ENCODE results near the gene FAM184B. TPM values are rescaled to one million over a fixed set of nuclear protein-coding genes. Genes with fewer than 3 reads are reported as not detected.

The FAM184B gene
- polyA plus RNA-seq, 3 donors = not detected

- no peak overlapping the region for H3K4me3 ChIP-seq (replicated peaks in 1 of 3; ENCODE audit: low read depth in 2 of 3, low read length in 3 of 3)
- Mint-ChIP-seq H3K36me3 (no peaks in the 10 kb centered on the region), H3K27ac (no peak overlapping the region), H3K4me1 (peaks cover 20% of the 10 kb centered on the region), H3K27me3 (ENCODE audit: low read depth in 3 of 3) (peaks cover 0 to 7% (median 2%) of the 10 kb centered on the region in 3 donors), H3K9me3 (peaks cover 2 to 14% (median 4%) of the 10 kb centered on the region in 7 donors), H3K4me3 (no peak overlapping the region)
- no peaks in the 10 kb centered on the region for H4K20me1 ChIP-seq (ENCODE audit: insufficient read depth, low read length)
- peaks cover 9 to 18% of the 10 kb centered on the region in 2 donors for H3K4me1 ChIP-seq (ENCODE audit: control insufficient read depth in 1 of 2, insufficient read depth in 2 of 2, low read length in 2 of 2)
- H3K9ac ChIP-seq (ENCODE audit: insufficient read depth, low read length, poor library complexity, severe bottlenecking) = no peak overlapping the region
- H3K36me3 ChIP-seq (replicated peaks in 1 of 2; ENCODE audit: control insufficient read depth in 1 of 2, insufficient read depth in 2 of 2, low read length in 2 of 2) = no peaks in the 10 kb centered on the region
- H3K4me2 ChIP-seq (replicated peaks; ENCODE audit: extremely low read depth, low read length, poor library complexity, severe bottlenecking) = no peak overlapping the region
- DNase-seq = no peak
- no peak for TF ChIP-seq CTCF (IDR thresholded peaks at IDR 0.05)
- H3K27me3 ChIP-seq (ENCODE audit: control insufficient read depth in 2 of 2, insufficient read depth in 2 of 2, low read length in 2 of 2) = no peaks in the 10 kb centered on the region
- H3K27ac ChIP-seq (ENCODE audit: low read depth in 1 of 2, low read length in 2 of 2) = no peak overlapping the region
- intact Hi-C loops (cut with micrococcal nuclease) = no loop called here
- no peaks in the 10 kb centered on the region for H3K79me2 ChIP-seq (ENCODE audit: insufficient read depth, low read length)
- 91% methylated on average over 3 of the region's 3 CpGs for WGBS (ENCODE audit: insufficient coverage)
- H3K9me3 ChIP-seq (replicated peaks in 1 of 2; ENCODE audit: control insufficient read depth in 1 of 2, insufficient read depth in 1 of 2, low read length in 2 of 2) = no peaks in the 10 kb centered on the region
- no peak overlapping the region for H2AFZ ChIP-seq (ENCODE audit: insufficient read depth, low read depth, low read length, poor library complexity, severe bottlenecking)
Measured at GRCh38 chr4:17667653-17668201, 113.7 kb downstream of the FAM184B start.

- H3K27me3 Mint-ChIP-seq (ENCODE audit: low read depth in 3 of 3) = peaks cover 0 to 7% (median 2%) of the 10 kb centered on the region in 3 donors
- no peak overlapping the region for H3K4me2 ChIP-seq (replicated peaks; ENCODE audit: extremely low read depth, low read length, poor library complexity, severe bottlenecking)
- H3K27ac ChIP-seq (ENCODE audit: low read depth in 1 of 2, low read length in 2 of 2) = no peak overlapping the region
- no peaks in the 10 kb centered on the region for H3K36me3 Mint-ChIP-seq
- TF ChIP-seq CTCF (IDR thresholded peaks at IDR 0.05) = no peak
- H3K4me3 Mint-ChIP-seq = no peak overlapping the region
- intact Hi-C loops (cut with micrococcal nuclease) = no loop called here
- H3K27me3 ChIP-seq (ENCODE audit: control insufficient read depth in 2 of 2, insufficient read depth in 2 of 2, low read length in 2 of 2) = no peaks in the 10 kb centered on the region
- 88% methylated on average over 2 of the region's 3 CpGs for WGBS (ENCODE audit: insufficient coverage)
- H3K9me3 ChIP-seq (replicated peaks in 1 of 2; ENCODE audit: control insufficient read depth in 1 of 2, insufficient read depth in 1 of 2, low read length in 2 of 2) = no peaks in the 10 kb centered on the region
- H3K9me3 Mint-ChIP-seq = peaks cover under 1 to 13% (median 3%) of the 10 kb centered on the region in 7 donors
- peaks cover 25% of the 10 kb centered on the region for H3K4me1 Mint-ChIP-seq
- H3K27ac Mint-ChIP-seq = no peak overlapping the region
- H3K9ac ChIP-seq (ENCODE audit: insufficient read depth, low read length, poor library complexity, severe bottlenecking) = no peak overlapping the region
- H3K36me3 ChIP-seq (replicated peaks in 1 of 2; ENCODE audit: control insufficient read depth in 1 of 2, insufficient read depth in 2 of 2, low read length in 2 of 2) = no peaks in the 10 kb centered on the region
- H4K20me1 ChIP-seq (ENCODE audit: insufficient read depth, low read length) = no peaks in the 10 kb centered on the region
- no peak overlapping the region for H2AFZ ChIP-seq (ENCODE audit: insufficient read depth, low read depth, low read length, poor library complexity, severe bottlenecking)
- no peaks in the 10 kb centered on the region for H3K79me2 ChIP-seq (ENCODE audit: insufficient read depth, low read length)
- no peak for DNase-seq
- peaks cover 11 to 23% of the 10 kb centered on the region in 2 donors for H3K4me1 ChIP-seq (ENCODE audit: control insufficient read depth in 1 of 2, insufficient read depth in 2 of 2, low read length in 2 of 2)
- no peak overlapping the region for H3K4me3 ChIP-seq (replicated peaks in 1 of 3; ENCODE audit: low read depth in 2 of 3, low read length in 3 of 3)
Measured at GRCh38 chr4:17667253-17667652, 114.2 kb downstream of the FAM184B start.

All from CD14-positive monocyte (primary cell).